Endothelial cell (in vitro differentiated cells): ENCODE data around the gene CCDC157. TPM values are rescaled to one million over a fixed set of nuclear protein-coding genes. Genes with fewer than 3 reads are reported as not detected.

Experiments
- DNase-seq: peaks from one replicate; pipeline ENCODE4 v3.0.0; 2021; ENCODE audit warnings: low spot score
- H3K27ac Mint-ChIP-seq: one replicate; pipeline ENCODE4 v1.8.0; 2021; ENCODE audit warnings: mixed read lengths, inconsistent platforms; ENCODE audit not compliant: unreplicated experiment
- H3K27me3 Mint-ChIP-seq: one replicate; pipeline ENCODE4 v1.8.0; 2021; ENCODE audit warnings: mild to moderate bottlenecking, moderate library complexity, mixed read lengths, inconsistent platforms; ENCODE audit not compliant: unreplicated experiment
- H3K36me3 Mint-ChIP-seq: one replicate; pipeline ENCODE4 v1.8.0; 2021; ENCODE audit warnings: mild to moderate bottlenecking, low read depth, mixed read lengths, inconsistent platforms; ENCODE audit not compliant: unreplicated experiment
- H3K4me1 Mint-ChIP-seq: one replicate; pipeline ENCODE4 v1.8.0; 2021; ENCODE audit warnings: mild to moderate bottlenecking, mixed read lengths, inconsistent platforms; ENCODE audit not compliant: unreplicated experiment
- H3K4me3 Mint-ChIP-seq: one replicate; pipeline ENCODE4 v1.8.0; 2021; ENCODE audit warnings: mild to moderate bottlenecking, mixed read lengths, inconsistent platforms; ENCODE audit not compliant: unreplicated experiment
- H3K9me3 Mint-ChIP-seq: one replicate; pipeline ENCODE4 v1.8.0; 2021; ENCODE audit warnings: mixed read lengths, inconsistent platforms; ENCODE audit not compliant: unreplicated experiment
- total RNA-seq: library from RNA; stranded (reverse); fragmentation: NEBNext Ultra II Directional; extraction: Animal tissue kit (Norgen Biotek cat#: 25700); gene quantifications from one replicate; pipeline ENCODE4 v1.2.1, GENCODE V29; 2021; ENCODE audit not compliant: unreplicated experiment
- TF ChIP-seq, protein P1 (sequence below): fragments of 200-600 bp; sonication (generic); IDR thresholded peaks from one replicate; pipeline ENCODE4 v1.5.0; 2021; ENCODE audit warnings: antibody characterized with exemption; ENCODE audit not compliant: unreplicated experiment

CCDC157 gene
- total RNA-seq, 1 donor from 2014 or later, result 3.3 TPM

GRCh38 chr22:30421695-30422480 lies 65.1 kb downstream of the CCDC157 start:
- Mint-ChIP-seq H3K36me3 (no peaks in the 10 kb centered on the region), H3K4me1 (peaks cover 38% of the 10 kb centered on the region), H3K9me3 (no peaks in the 10 kb centered on the region), H3K27me3 (peaks cover 5% of the 10 kb centered on the region), H3K27ac (peak overlapping the region; percentile 71), H3K4me3 (peak overlapping the region; percentile 91)
- no peak for DNase-seq
- TF ChIP-seq, protein P1, sequence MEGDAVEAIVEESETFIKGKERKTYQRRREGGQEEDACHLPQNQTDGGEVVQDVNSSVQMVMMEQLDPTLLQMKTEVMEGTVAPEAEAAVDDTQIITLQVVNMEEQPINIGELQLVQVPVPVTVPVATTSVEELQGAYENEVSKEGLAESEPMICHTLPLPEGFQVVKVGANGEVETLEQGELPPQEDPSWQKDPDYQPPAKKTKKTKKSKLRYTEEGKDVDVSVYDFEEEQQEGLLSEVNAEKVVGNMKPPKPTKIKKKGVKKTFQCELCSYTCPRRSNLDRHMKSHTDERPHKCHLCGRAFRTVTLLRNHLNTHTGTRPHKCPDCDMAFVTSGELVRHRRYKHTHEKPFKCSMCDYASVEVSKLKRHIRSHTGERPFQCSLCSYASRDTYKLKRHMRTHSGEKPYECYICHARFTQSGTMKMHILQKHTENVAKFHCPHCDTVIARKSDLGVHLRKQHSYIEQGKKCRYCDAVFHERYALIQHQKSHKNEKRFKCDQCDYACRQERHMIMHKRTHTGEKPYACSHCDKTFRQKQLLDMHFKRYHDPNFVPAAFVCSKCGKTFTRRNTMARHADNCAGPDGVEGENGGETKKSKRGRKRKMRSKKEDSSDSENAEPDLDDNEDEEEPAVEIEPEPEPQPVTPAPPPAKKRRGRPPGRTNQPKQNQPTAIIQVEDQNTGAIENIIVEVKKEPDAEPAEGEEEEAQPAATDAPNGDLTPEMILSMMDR, result no peak

DNA sequence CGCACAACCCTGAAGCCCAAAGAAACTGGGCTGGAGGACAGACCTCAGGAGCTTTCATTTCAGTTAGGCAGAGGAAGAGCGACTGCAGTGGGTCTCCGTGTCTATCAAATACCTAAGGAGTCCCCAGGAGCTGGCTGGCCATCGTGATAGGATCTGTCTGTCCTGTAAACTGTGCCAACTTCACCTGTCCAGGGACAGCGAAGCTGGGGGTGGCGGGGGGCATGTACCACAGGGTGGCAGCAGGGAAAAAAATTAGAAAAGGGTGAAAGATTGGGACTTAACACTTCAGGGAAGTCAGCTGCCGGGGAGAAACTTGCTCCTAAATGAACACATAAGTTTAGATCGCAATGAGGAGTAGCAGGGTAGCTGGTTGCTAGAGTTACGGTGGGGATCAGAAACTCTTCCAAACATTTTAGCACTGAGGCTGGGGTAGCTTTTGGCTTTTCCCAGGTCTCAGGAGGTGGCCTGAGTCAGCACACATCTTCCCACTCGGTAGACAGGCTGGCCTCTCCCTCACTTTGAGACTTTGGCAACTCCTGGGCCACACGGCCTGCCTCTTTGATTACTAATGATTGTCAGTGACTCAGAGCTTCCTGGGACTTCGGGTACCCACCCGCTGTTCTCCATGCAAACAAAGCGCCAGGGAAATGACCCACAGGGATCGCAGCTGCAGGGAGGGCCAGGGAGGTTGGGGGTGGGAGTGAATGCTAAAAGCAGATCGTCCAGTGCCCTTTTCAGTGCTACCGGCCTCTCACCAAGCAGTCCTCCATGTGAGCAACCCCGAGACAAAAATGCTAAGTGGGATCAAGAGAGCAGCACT lies 65.9 kb downstream of the CCDC157 start:
- Mint-ChIP-seq H3K36me3 (no peaks in the 10 kb centered on the region), H3K9me3 (no peaks in the 10 kb centered on the region), H3K27me3 (peaks cover 5% of the 10 kb centered on the region), H3K4me1 (peaks cover 39% of the 10 kb centered on the region), H3K27ac (peak overlapping the region; percentile 38), H3K4me3 (peak overlapping the region; percentile 91)
- TF ChIP-seq, protein P1, result no peak
- no peak for DNase-seq

DNA sequence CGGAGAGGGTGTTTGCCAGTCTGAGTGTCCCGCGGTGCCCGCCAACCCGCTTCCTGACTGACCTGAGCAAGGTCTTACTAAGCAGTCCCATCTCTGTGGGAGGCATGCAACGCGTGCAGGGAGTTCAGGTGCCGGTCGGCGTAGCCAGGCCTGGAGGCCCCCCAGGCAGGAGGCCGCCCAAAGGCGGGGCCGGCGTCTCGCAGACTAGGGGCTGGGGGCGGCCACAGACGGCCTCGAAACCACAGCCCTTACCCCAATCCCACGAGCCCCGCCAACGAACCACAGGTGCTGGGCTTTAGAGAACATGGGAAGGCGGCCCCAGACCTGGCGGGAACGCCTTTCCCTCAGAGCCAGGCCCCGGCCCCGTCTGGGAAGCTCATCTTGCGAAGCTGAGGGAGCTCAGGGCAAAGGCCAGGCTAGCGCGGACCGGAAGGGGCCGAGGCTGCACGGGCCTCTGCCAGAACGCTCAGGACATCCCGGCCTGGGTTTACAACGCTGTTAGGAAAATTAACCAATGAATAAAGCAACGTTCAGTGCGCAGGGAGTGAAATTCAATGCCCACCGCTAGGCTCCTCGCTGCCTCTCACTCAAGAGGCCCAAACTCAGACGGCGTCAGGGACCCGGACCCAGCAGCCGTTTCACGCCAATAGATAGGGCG lies 66.6 kb downstream of the CCDC157 start:
- Mint-ChIP-seq H3K36me3 (no peaks in the 10 kb centered on the region), H3K4me3 (peak overlapping the region; percentile 92), H3K27me3 (peaks cover 5% of the 10 kb centered on the region), H3K27ac (peak overlapping the region; percentile 81), H3K9me3 (no peaks in the 10 kb centered on the region), H3K4me1 (peaks cover 39% of the 10 kb centered on the region)
- peak; percentile 31 for DNase-seq
- TF ChIP-seq, protein P1, result no peak

DNA sequence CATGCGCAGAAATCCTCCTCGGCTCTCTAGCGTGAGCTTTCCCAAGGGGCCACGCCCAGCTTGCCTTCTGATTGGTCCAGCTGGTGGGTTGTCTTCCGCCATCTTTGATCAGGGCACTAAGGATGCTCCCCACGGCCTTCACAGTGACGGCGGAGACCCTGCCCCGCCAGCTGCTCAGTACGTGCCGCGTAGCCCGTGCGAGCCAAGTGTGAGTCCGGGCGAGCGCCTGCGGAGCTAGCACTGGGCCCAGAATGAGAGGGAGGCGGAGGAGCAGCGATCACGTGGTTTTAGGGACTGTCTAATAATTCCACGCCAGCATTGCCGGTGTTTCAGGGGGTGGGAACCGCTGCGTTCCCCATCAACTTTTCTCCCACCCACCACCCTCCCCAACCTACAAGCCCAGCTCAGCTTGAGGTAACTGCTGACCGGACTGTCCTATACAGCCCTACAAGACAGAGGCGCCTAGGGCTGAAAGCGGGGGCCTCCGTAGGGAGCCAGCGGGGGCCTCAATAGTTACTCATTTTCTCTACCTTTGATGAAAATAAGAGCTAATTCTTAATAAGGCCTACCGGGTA lies 67.2 kb downstream of the CCDC157 start:
- TF ChIP-seq, protein P1, result no peak
- peak overlapping the region; percentile 92 for H3K4me3 Mint-ChIP-seq
- peak overlapping the region; percentile 81 for H3K27ac Mint-ChIP-seq
- peaks cover 5% of the 10 kb centered on the region for H3K27me3 Mint-ChIP-seq
- no peaks in the 10 kb centered on the region for H3K9me3 Mint-ChIP-seq
- no peaks in the 10 kb centered on the region for H3K36me3 Mint-ChIP-seq
- H3K4me1 Mint-ChIP-seq, result peaks cover 39% of the 10 kb centered on the region
- DNase-seq, result peak; percentile 95
